Common myeloid progenitor, CD34-positive (primary cell): Measurements from ENCODE around the gene MUSK.
A peak's percentile ranks its signal among the peaks of the same experiment; 100 is the strongest.

Experiments
- CTCF ChIA-PET: fragments of 350-600 bp; sonication (Branson Sonifier 250); formaldehyde crosslinking; loops from one replicate; lab custom pipeline; 2021; ENCODE audit warnings: antibody characterized with exemption; lab: Charles Lee
- POLR2A ChIA-PET: fragments of 350-600 bp; sonication (Branson Sonifier 250); formaldehyde crosslinking; loops from one replicate; lab custom pipeline; 2021; ENCODE audit warnings: antibody characterized with exemption; lab: Charles Lee
- DNase-seq, 3 donors: peaks; one replicate each; pipeline versions ENCODE4 v3.0.0 to v3.0.0-alpha.2; 2013
- H3K27ac ChIP-seq, 2 experiments: 1 replicate in 1 of 2; 2 replicates in 1 of 2; pipeline ENCODE4 v1.7.0; 2013; ENCODE audit warnings: inconsistent platforms in 2 of 2, low read length in 2 of 2, mild to moderate bottlenecking in 2 of 2, low read depth in 1 of 2, moderate library complexity in 1 of 2; ENCODE audit not compliant: severe bottlenecking in 2 of 2, insufficient read depth in 1 of 2, poor library complexity in 1 of 2
- H3K27me3 ChIP-seq, 5 experiments: replicated peaks in 2 of 5; 1 replicate in 3 of 5; 2 replicates in 2 of 5; pipeline versions ENCODE4 v1.6.1 to v1.7.0; 2013; ENCODE audit warnings: low read length in 4 of 5, mild to moderate bottlenecking in 2 of 5, moderate library complexity in 2 of 5, inconsistent platforms in 1 of 5; ENCODE audit not compliant: insufficient read depth in 5 of 5, control insufficient read depth in 4 of 5
- H3K36me3 ChIP-seq, 4 experiments: 1 replicate in 2 of 4; 2 replicates in 2 of 4; pipeline versions ENCODE4 v1.6.1 to v1.7.0; 2013; ENCODE audit warnings: low read length in 3 of 4, control low read depth in 1 of 4, mild to moderate bottlenecking in 1 of 4; ENCODE audit not compliant: control insufficient read depth in 4 of 4, insufficient read depth in 4 of 4
- H3K4me1 ChIP-seq, 4 experiments: 1 replicate in 3 of 4; 2 replicates in 1 of 4; pipeline versions ENCODE4 v1.6.1 to v1.7.1; 2013; ENCODE audit warnings: low read length in 3 of 4, mild to moderate bottlenecking in 3 of 4, control low read depth in 1 of 4, inconsistent platforms in 1 of 4, moderate library complexity in 1 of 4; ENCODE audit not compliant: control insufficient read depth in 4 of 4, insufficient read depth in 4 of 4; ENCODE audit errors: control extremely low read depth in 1 of 4
- H3K4me3 ChIP-seq, 7 experiments: 1 replicate in 4 of 7; 2 replicates in 3 of 7; pipeline versions ENCODE4 v1.5.1 to v1.7.0; 2013; ENCODE audit warnings: mild to moderate bottlenecking in 7 of 7, low read length in 6 of 7, moderate library complexity in 6 of 7, inconsistent platforms in 2 of 7, low read depth in 2 of 7, control low read depth in 1 of 7; ENCODE audit not compliant: insufficient read depth in 4 of 7, control insufficient read depth in 1 of 7; ENCODE audit errors: extremely low read depth in 1 of 7
- H3K9me3 ChIP-seq, 5 experiments: 1 replicate in 4 of 5; 2 replicates in 1 of 5; pipeline versions ENCODE4 v1.6.1 to v1.7.1; 2013; ENCODE audit warnings: low read length in 4 of 5, mild to moderate bottlenecking in 2 of 5, inconsistent platforms in 1 of 5, low read depth in 1 of 5, moderate library complexity in 1 of 5; ENCODE audit not compliant: control insufficient read depth in 4 of 5, insufficient read depth in 2 of 5; ENCODE audit errors: control extremely low read depth in 1 of 5
- WGBS: methylation state at CpG from one replicate; pipeline ENCODE4 v1.1.5; 2013; ENCODE audit not compliant: insufficient coverage; 5-methylcytosine and 5-hydroxymethylcytosine counted together

The MUSK gene

GRCh38 chr9:110844121-110844520 is 175.5 kb downstream of the MUSK start:
- Histone ChIP-seq H3K4me3 (no peak overlapping the region), H3K4me1 (peaks cover 0 to 12% (median 2%) of the 10 kb centered on the region in 4 experiments), H3K27ac (no peak overlapping the region), H3K36me3 (no peaks in the 10 kb centered on the region), H3K27me3 (no peaks in the 10 kb centered on the region), H3K9me3 (no peaks in the 10 kb centered on the region)
- ChIA-PET POLR2A (no interaction called here), CTCF (no interaction called here)
- 100% methylated on average over 1 of the region's 1 CpG for WGBS
- DNase-seq, result no peak

DNA sequence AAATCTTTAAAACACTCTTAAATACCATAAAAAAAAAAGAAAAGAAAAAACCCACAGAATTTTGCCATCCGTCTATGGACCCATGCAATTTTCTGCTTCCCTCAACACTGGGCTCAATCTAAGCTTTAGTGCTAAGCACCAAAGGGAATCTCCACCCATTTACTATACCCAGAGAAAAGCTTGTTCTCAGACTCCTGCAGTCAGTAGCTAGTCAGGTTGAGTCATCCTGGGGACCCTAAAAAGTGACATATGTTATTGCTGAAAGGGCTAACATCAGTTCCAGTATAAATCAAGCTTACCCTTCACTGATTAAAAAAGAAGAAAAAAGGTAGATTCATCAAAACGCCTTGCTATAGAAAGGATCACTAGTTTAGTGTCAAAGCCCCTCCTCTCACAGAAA is 177.6 kb downstream of the MUSK start:
- Histone ChIP-seq H3K4me3 (no peak overlapping the region), H3K27me3 (no peaks in the 10 kb centered on the region), H3K27ac (no peak overlapping the region), H3K9me3 (no peaks in the 10 kb centered on the region), H3K4me1 (peaks cover 0 to 12% (median 2%) of the 10 kb centered on the region in 4 experiments), H3K36me3 (no peaks in the 10 kb centered on the region)
- POLR2A ChIA-PET, result no interaction called here
- no CpG with 5 or more reads among the region's 2 CpGs for WGBS
- DNase-seq, result no peak
- CTCF ChIA-PET, result interaction anchor here (0.6 kb wide), 1 partner anchor 97 kb away, joined by 3 read pairs; no protein-coding TSS in a partner anchor

DNA sequence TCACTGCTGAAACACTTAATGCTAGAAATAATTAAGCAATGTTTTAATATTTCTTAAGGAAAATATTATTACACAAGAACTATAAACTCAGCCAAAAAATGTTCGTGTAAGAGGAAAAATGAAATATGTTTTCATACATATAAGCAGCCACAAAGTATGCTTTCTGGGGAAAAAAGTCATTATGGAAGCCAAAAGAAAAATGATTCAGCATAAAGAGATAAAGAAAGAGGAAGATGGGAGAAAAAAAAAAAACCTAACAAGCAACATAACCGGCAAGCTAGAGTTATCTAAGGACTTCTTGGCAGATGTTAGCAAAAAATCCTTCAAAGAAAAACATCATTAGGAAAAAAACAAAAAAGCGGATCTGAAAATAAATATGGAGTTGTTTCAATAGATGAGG is 179.1 kb downstream of the MUSK start:
- no peak overlapping the region for H3K4me3 ChIP-seq
- DNase-seq, result peak; percentile 16 to 42 (median 25)
- no peak overlapping the region for H3K27ac ChIP-seq
- ChIA-PET POLR2A (no interaction called here), CTCF (no interaction called here)
- H3K36me3 ChIP-seq, result no peaks in the 10 kb centered on the region
- H3K4me1 ChIP-seq, result peaks cover 0 to 12% (median 2%) of the 10 kb centered on the region in 4 experiments
- H3K27me3 ChIP-seq, result no peaks in the 10 kb centered on the region
- H3K9me3 ChIP-seq, result no peaks in the 10 kb centered on the region
- WGBS, result no CpG with 5 or more reads among the region's 3 CpGs

GRCh38 chr9:110850401-110851135 is 182.0 kb downstream of the MUSK start:
- H3K27ac ChIP-seq, result no peak overlapping the region
- H3K9me3 ChIP-seq, result peaks cover 0 to 11% (median 4%) of the 10 kb centered on the region in 5 experiments
- no peaks in the 10 kb centered on the region for H3K27me3 ChIP-seq
- H3K4me1 ChIP-seq, result peaks cover 0 to 12% (median 2%) of the 10 kb centered on the region in 4 experiments
- DNase-seq, result peak in 1 of 3 donors; percentile 44
- POLR2A ChIA-PET, result no interaction called here
- CTCF ChIA-PET, result no interaction called here
- H3K4me3 ChIP-seq, result no peak overlapping the region
- H3K36me3 ChIP-seq, result no peaks in the 10 kb centered on the region
- WGBS, result 93% methylated on average over 3 of the region's 6 CpGs
